Loucy (cell line): ENCODE measurements around the gene CSRP1.
"Not testable (repeated sequence)": the region's sequence is repeated elsewhere in the genome, so short reads cannot be mapped to it uniquely, and the experiment has no call there.

Experiments
- H2AFZ ChIP-seq: fragments of 200-600 bp; sonication (generic); 2 replicates; pipeline ENCODE4 v1.6.0; 2016; ENCODE audit warnings: antibody characterized with exemption, mild to moderate bottlenecking, low read length, moderate library complexity
- H3F3A ChIP-seq: fragments of 200-600 bp; 2 replicates; pipeline ENCODE4 v1.6.0; 2016; ENCODE audit warnings: antibody characterized with exemption, low read depth, mild to moderate bottlenecking
- H3K27me3 ChIP-seq: fragments of 200-600 bp; sonication (generic); 2 replicates; pipeline ENCODE4 v1.6.1; 2014; ENCODE audit warnings: low read length, mild to moderate bottlenecking; ENCODE audit not compliant: insufficient read depth, poor library complexity, severe bottlenecking
- H3K36me3 ChIP-seq: fragments of 200-600 bp; sonication (generic); 2 replicates; pipeline ENCODE4 v1.6.1; 2016; ENCODE audit warnings: low read length; ENCODE audit not compliant: insufficient read depth
- H3K4me1 ChIP-seq: fragments of 200-600 bp; sonication (generic); 2 replicates; pipeline ENCODE4 v1.5.1; 2014; ENCODE audit warnings: low read length, mild to moderate bottlenecking; ENCODE audit not compliant: insufficient read depth, poor library complexity, severe bottlenecking
- H3K4me2 ChIP-seq: fragments of 200-600 bp; sonication (generic); 2 replicates; pipeline ENCODE4 v1.6.0; 2014; ENCODE audit warnings: antibody characterized with exemption, low read length, low read depth, mild to moderate bottlenecking; ENCODE audit not compliant: poor library complexity, severe bottlenecking
- H3K4me3 ChIP-seq: fragments of 200-600 bp; sonication (generic); 2 replicates; pipeline ENCODE4 v1.5.1; 2014; ENCODE audit warnings: low read length, mild to moderate bottlenecking, mixed read lengths; ENCODE audit not compliant: poor library complexity, severe bottlenecking
- H3K79me2 ChIP-seq: fragments of 200-600 bp; sonication (generic); 2 replicates; pipeline ENCODE4 v1.6.1; 2014; ENCODE audit warnings: low read length; ENCODE audit not compliant: insufficient read depth
- H3K9ac ChIP-seq: fragments of 200-600 bp; sonication (generic); 2 replicates; pipeline ENCODE4 v1.6.0; 2014; ENCODE audit warnings: mild to moderate bottlenecking, low read depth, low read length, moderate library complexity; ENCODE audit not compliant: poor library complexity, severe bottlenecking
- H3K9me2 ChIP-seq: fragments of 200-600 bp; sonication (generic); replicated peaks from 2 replicates; pipeline ENCODE4 v1.6.1; 2016; ENCODE audit warnings: low read depth, low read length, mixed read lengths
- H3K9me3 ChIP-seq: fragments of 200-600 bp; sonication (generic); 2 replicates; pipeline ENCODE4 v1.6.1; 2014; ENCODE audit warnings: mild to moderate bottlenecking, antibody characterized with exemption, low read length, low read depth; ENCODE audit not compliant: insufficient read depth
- H4K20me1 ChIP-seq: fragments of 200-600 bp; sonication (generic); 2 replicates; pipeline ENCODE4 v1.6.0; 2014; ENCODE audit warnings: antibody characterized with exemption, low read length, mild to moderate bottlenecking; ENCODE audit not compliant: insufficient read depth, poor library complexity, severe bottlenecking
- CTCF ChIP-seq: fragments of 200-600 bp; sonication (generic); conservative IDR thresholded peaks from 2 replicates; pipeline ENCODE4 v1.5.1; 2014; ENCODE audit warnings: mild to moderate bottlenecking, antibody characterized with exemption, low read length
- EZH2phosphoT487 ChIP-seq: fragments of 200-600 bp; IDR thresholded peaks from 2 replicates; pipeline ENCODE4 v1.6.1; 2018; ENCODE audit warnings: antibody characterized with exemption, mild to moderate bottlenecking, moderate library complexity, borderline replicate concordance

Gene CSRP1

GRCh38 chr1:201525193-201525778, 18.4 kb upstream of the CSRP1 start:
- peaks cover under 1% of the 10 kb centered on the region for H4K20me1 ChIP-seq
- H3K27me3 ChIP-seq: no peaks in the 10 kb centered on the region
- no peak overlapping the region for H3K4me3 ChIP-seq
- no peak overlapping the region for H3K4me2 ChIP-seq
- H3K79me2 ChIP-seq: no peaks in the 10 kb centered on the region
- H3K9ac ChIP-seq: no peak overlapping the region
- H3K9me2 ChIP-seq: no peaks in the 10 kb centered on the region
- H3K9me3 ChIP-seq: no peaks in the 10 kb centered on the region
- no peak for TF ChIP-seq CTCF
- no peak for TF ChIP-seq EZH2phosphoT487
- no peak overlapping the region for H2AFZ ChIP-seq
- H3K4me1 ChIP-seq: no peaks in the 10 kb centered on the region
- H3F3A ChIP-seq: no peaks in the 10 kb centered on the region
- no peaks in the 10 kb centered on the region for H3K36me3 ChIP-seq

- not testable (repeated sequence) for H3K9me3 ChIP-seq, H3K9ac ChIP-seq, H3K4me1 ChIP-seq, H3K79me2 ChIP-seq, H3K9me2 ChIP-seq, H3K36me3 ChIP-seq, H4K20me1 ChIP-seq, H3K4me3 ChIP-seq, H2AFZ ChIP-seq, H3F3A ChIP-seq, H3K27me3 ChIP-seq, H3K4me2 ChIP-seq
Measured at GRCh38 chr1:201520046-201520575, 13.2 kb upstream of the CSRP1 start.

GRCh38 chr1:201518071-201518470, 11.1 kb upstream of the CSRP1 start:
- H4K20me1 ChIP-seq: no peaks in the 10 kb centered on the region
- no peaks in the 10 kb centered on the region for H3F3A ChIP-seq
- H3K4me1 ChIP-seq: no peaks in the 10 kb centered on the region
- no peak overlapping the region for H2AFZ ChIP-seq
- H3K9me3 ChIP-seq: no peaks in the 10 kb centered on the region
- H3K9ac ChIP-seq: no peak overlapping the region
- no peaks in the 10 kb centered on the region for H3K79me2 ChIP-seq
- H3K4me3 ChIP-seq: no peak overlapping the region
- no peaks in the 10 kb centered on the region for H3K36me3 ChIP-seq
- TF ChIP-seq CTCF: no peak
- no peak for TF ChIP-seq EZH2phosphoT487
- no peaks in the 10 kb centered on the region for H3K9me2 ChIP-seq
- no peak overlapping the region for H3K4me2 ChIP-seq
- no peaks in the 10 kb centered on the region for H3K27me3 ChIP-seq

GRCh38 chr1:201517631-201518030, 10.7 kb upstream of the CSRP1 start:
- Histone ChIP-seq H3K36me3 (no peaks in the 10 kb centered on the region), H3K79me2 (no peaks in the 10 kb centered on the region), H3K9ac (no peak overlapping the region), H3K4me1 (no peaks in the 10 kb centered on the region), H3K9me2 (no peaks in the 10 kb centered on the region), H3F3A (no peaks in the 10 kb centered on the region), H3K4me2 (no peak overlapping the region), H3K9me3 (no peaks in the 10 kb centered on the region), H4K20me1 (no peaks in the 10 kb centered on the region), H3K27me3 (no peaks in the 10 kb centered on the region), H2AFZ (no peak overlapping the region), H3K4me3 (no peak overlapping the region)
- TF ChIP-seq EZH2phosphoT487: no peak
